ENCODE measurements around the gene COBL. TPM values are rescaled to one million over a fixed set of nuclear protein-coding genes. Genes with fewer than 3 reads are reported as not detected.

Gene COBL
- total and polyA plus RNA-seq, 9 of the 15 experiments (the other 6 are each of a cell fraction or from before 2014, with no cell fraction given), result 0.01 to 2.4 (median 0.09) TPM; not detected in 3

DNA sequence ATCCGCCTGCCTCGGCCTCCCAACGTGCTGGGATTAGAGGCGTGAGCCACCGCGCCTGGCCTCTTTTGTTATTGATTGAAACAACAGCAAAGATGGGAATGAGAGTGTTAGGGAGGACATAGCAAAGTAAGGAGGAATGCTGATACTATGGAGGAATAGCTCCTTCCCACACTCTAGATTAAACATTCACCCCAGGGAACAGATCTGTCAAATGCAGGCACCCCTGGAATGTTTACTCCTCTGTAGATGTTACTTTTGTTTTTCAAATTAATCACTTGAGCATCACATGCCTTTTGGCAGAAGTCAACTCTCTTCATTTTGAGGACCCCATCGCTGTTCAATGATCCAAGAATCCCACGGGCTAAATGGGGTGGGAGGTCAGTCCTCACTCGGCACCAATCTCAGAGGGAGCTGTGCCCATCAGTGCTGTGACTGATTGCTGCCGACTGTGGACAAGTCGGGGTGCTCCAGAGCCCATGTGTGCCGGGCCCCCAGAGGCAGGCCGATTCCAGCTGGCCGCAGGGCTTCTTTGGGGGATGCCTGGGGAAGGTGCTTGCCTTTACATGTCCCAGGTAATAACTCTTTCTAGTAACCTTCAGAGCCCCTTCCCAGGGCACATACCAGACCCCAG lies 10.2 kb upstream of the COBL start:
- POLR2A ChIA-PET, result no interaction called here
- Histone ChIP-seq H3K9me3 (replicated peaks; ENCODE audit: control insufficient read depth, insufficient read depth, low read depth, low read length) (no peaks in the 10 kb centered on the region), H3K9ac (ENCODE audit: insufficient read depth in 1 of 2, low read depth in 2 of 2, low read length in 2 of 2) (no peak overlapping the region), H2AFZ (ENCODE audit: low read depth, low read length) (no peak overlapping the region), H3K4me3 (no peak overlapping the region), H3K4me1 (replicated peaks in 1 of 2; ENCODE audit: control insufficient read depth in 2 of 2, insufficient read depth in 2 of 2, low read length in 2 of 2) (peaks cover 0 to 3% of the 10 kb centered on the region in 2 experiments; a peak in 3 of 5 replicates), H3K4me2 (ENCODE audit: insufficient read depth, low read length) (no peak overlapping the region), H3K9me1 (ENCODE audit: control insufficient read depth, insufficient read depth, low read length) (no peaks in the 10 kb centered on the region), H3K27ac (ENCODE audit: extremely low read depth, low read depth, low read length) (no peak overlapping the region), H3K27me3 (ENCODE audit: control insufficient read depth in 2 of 2, insufficient read depth in 2 of 2, low read length in 2 of 2) (peaks cover 0 to 28% of the 10 kb centered on the region in 2 experiments; a peak in 2 of 5 replicates), H3K79me2 (ENCODE audit: control insufficient read depth, insufficient read depth, low read length) (no peaks in the 10 kb centered on the region), H3K36me3 (ENCODE audit: control insufficient read depth, insufficient read depth, low read length) (no peaks in the 10 kb centered on the region), H4K20me1 (replicated peaks; ENCODE audit: control insufficient read depth, insufficient read depth, low read length) (no peaks in the 10 kb centered on the region)
- TF ChIP-seq, protein P1, sequence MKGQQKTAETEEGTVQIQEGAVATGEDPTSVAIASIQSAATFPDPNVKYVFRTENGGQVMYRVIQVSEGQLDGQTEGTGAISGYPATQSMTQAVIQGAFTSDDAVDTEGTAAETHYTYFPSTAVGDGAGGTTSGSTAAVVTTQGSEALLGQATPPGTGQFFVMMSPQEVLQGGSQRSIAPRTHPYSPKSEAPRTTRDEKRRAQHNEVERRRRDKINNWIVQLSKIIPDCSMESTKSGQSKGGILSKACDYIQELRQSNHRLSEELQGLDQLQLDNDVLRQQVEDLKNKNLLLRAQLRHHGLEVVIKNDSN (CRISPR knock-in tag; IDR thresholded peaks at IDR 0.05), result no peak
- no peak for TF ChIP-seq PTRF (tag; IDR thresholded peaks at IDR 0.05)
- TF ChIP-seq SRSF3 (IDR thresholded peaks at IDR 0.05; ENCODE audit: insufficient read depth, low read length), result no peak
- no peak for TF ChIP-seq HLTF (IDR thresholded peaks at IDR 0.05)
- no peak for TF ChIP-seq WHSC1 (IDR thresholded peaks at IDR 0.05; ENCODE audit: low read length)
- no peak for TF ChIP-seq ZNF561 (CRISPR knock-in tag; conservative IDR thresholded peaks at IDR 0.05)
- TF ChIP-seq ZNF717 (CRISPR knock-in tag; IDR thresholded peaks at IDR 0.05), result no peak
- TF ChIP-seq, protein P2, sequence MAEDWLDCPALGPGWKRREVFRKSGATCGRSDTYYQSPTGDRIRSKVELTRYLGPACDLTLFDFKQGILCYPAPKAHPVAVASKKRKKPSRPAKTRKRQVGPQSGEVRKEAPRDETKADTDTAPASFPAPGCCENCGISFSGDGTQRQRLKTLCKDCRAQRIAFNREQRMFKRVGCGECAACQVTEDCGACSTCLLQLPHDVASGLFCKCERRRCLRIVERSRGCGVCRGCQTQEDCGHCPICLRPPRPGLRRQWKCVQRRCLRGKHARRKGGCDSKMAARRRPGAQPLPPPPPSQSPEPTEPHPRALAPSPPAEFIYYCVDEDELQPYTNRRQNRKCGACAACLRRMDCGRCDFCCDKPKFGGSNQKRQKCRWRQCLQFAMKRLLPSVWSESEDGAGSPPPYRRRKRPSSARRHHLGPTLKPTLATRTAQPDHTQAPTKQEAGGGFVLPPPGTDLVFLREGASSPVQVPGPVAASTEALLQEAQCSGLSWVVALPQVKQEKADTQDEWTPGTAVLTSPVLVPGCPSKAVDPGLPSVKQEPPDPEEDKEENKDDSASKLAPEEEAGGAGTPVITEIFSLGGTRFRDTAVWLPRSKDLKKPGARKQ (CRISPR knock-in tag; IDR thresholded peaks at IDR 0.05), result no peak
- no peak for FAIRE-seq
- CTCF ChIA-PET (ENCODE audit: low intra/inter-chr PET ratio), result no interaction called here
- no TSS peak for BruUV-seq (replicated peaks)
- intact Hi-C loops (cut with micrococcal nuclease) (no loop called here), in situ Hi-C loops (cut with MboI) (no loop called here)
- WGBS (ENCODE audit: insufficient coverage, low coverage, missing lambda C conversion rate), result 5% methylated on average over 14 of the region's 14 CpGs
- no peak for DNase-seq (ENCODE audit: extremely low read depth in 1 of 4, low spot score in 3 of 4)
- no peak for ATAC-seq
